Spinal cord (tissue), 10 donors: ENCODE measurements around the gene TEAD4. TPM values are rescaled to one million over a fixed set of nuclear protein-coding genes. Genes with fewer than 3 reads are reported as not detected.

ENCODE experiments used
- DNase-seq, 6 donors: peaks; one replicate each; pipeline versions ENCODE4 v3.0.0 to v3.0.0-alpha.2; 2013 to 2015; ENCODE audit warnings: low spot score in 6 of 6, low read depth in 4 of 6
- H3K27ac ChIP-seq: one replicate; pipeline ENCODE4 v1.5.1; 2013; ENCODE audit warnings: low read depth, low read length, control low read depth
- H3K27me3 ChIP-seq: one replicate; pipeline ENCODE4 v1.6.1; 2013; ENCODE audit warnings: low read length; ENCODE audit not compliant: control insufficient read depth, insufficient read depth
- H3K36me3 ChIP-seq: one replicate; pipeline ENCODE4 v1.6.1; 2013; ENCODE audit warnings: low read length; ENCODE audit not compliant: control insufficient read depth, insufficient read depth
- H3K4me1 ChIP-seq: one replicate; pipeline ENCODE4 v1.6.1; 2013; ENCODE audit warnings: low read length; ENCODE audit not compliant: control insufficient read depth, insufficient read depth
- H3K4me3 ChIP-seq: one replicate; pipeline ENCODE4 v1.5.1; 2013; ENCODE audit warnings: low read depth, low read length, control low read depth
- H3K9me3 ChIP-seq: one replicate; pipeline ENCODE4 v1.6.1; 2013; ENCODE audit warnings: low read length; ENCODE audit not compliant: control insufficient read depth, insufficient read depth
- WGBS: methylation state at CpG from one replicate; pipeline ENCODE4 v1.1.5; 2013; ENCODE audit warnings: missing lambda C conversion rate; ENCODE audit not compliant: insufficient coverage; 5-methylcytosine and 5-hydroxymethylcytosine counted together
- polyA plus RNA-seq, 2 donors: library from polyadenylated mRNA; unstranded; fragments of 120-200 nt; gene quantifications; one replicate each; pipeline ENCODE4 v1.2.1, GENCODE V29; 2013; ENCODE audit not compliant: insufficient read length in 2 of 2
- total RNA-seq, 2 donors: library from RNA; depleted of rRNA in 1 of 2; stranded (reverse); fragments of 120-200 nt in 1 of 2; fragments of >200 nt in 1 of 2; gene quantifications; one replicate each; pipeline versions ENCODE4 v1.2.3 to v1.2.4, GENCODE V29; 2013 to 2014
- donor health status: healthy.

The TEAD4 gene
- total and polyA plus RNA-seq, 4 donors: 0.99 to 2.8 (median 2.3) TPM

DNA sequence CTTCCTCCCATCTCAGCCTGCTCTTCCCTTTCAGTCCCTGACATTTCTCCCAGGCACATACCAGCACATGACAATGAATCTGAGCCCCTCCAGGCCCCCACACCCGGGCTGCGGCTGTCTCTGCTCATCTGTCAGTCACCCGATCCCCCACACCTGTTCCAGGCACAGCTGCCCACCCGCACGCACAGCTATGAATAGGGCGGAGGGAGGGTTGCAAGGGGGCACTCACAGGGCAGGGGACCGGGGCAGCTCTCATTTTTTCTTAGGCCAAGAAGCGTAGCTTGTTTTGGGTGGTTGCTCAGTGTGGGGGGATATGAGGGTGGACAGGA is 74.3 kb downstream of the TEAD4 start:
- no peaks in the 10 kb centered on the region for H3K9me3 ChIP-seq
- 94% methylated on average over 2 of the region's 8 CpGs for WGBS
- no peak for DNase-seq
- H3K4me3 ChIP-seq: no peak overlapping the region
- H3K36me3 ChIP-seq: no peaks in the 10 kb centered on the region
- no peak overlapping the region for H3K27ac ChIP-seq
- H3K27me3 ChIP-seq: no peaks in the 10 kb centered on the region
- peaks cover 48% of the 10 kb centered on the region for H3K4me1 ChIP-seq

DNA sequence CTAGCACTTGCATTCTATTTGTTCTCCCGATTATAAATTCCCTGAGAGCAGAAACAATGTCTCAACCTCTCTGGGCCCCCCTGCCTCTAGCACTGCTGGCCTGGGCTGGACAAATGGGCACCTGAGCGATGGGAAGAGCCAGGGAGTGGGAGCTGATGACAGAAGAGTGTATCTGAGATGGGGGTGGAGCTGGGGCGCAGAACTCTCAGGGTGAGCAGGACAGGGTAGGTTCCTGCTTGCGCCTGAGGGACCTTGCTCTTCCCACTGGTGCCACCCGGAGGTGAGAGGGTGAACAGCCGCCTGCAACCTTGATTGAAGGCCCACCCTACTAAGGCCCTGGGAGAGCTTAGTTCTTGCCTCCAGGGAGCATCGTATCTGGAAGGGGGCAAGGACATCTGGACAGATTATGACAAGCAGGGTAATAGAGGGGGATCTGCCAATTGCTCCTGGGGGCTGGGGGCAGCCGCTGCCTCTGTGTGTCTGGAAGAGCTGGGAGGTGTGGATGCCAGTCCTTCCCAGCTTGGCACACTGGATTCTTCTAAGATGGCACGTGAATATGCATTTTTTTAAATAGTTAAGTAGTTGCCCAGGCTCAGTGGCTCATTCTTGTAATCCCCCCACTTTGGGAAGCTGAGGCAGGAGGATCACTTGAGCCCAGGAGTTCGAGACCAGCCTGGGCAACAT is 75.0 kb downstream of the TEAD4 start:
- Histone ChIP-seq H3K4me1 (peaks cover 52% of the 10 kb centered on the region), H3K27me3 (no peaks in the 10 kb centered on the region), H3K36me3 (no peaks in the 10 kb centered on the region), H3K4me3 (no peak overlapping the region), H3K9me3 (no peaks in the 10 kb centered on the region), H3K27ac (no peak overlapping the region)
- peak in 2 of 6 donors; percentile 69 to 73 for DNase-seq
- WGBS: 34% methylated on average over 7 of the region's 10 CpGs

DNA sequence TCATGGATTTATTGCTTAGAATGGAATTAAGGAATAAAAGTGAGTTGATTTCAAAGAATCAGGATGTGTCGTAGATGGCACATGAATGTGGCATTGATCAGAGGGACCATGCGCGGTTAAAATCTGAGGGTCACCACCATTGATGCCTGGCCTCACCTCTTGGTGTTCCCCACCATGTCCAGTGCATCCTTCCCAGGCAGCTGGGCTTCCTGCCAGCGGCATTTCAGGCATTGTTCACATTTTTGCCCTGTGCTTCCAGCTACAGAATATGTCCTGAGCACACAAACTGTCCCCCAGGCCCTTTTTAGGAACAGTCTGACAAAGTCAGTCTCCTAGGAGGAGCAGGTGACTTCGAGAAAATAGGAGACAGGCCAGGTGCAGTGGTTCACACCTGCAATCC is 76.0 kb downstream of the TEAD4 start:
- 82% methylated on average over 5 of the region's 5 CpGs for WGBS
- H3K27me3 ChIP-seq: no peaks in the 10 kb centered on the region
- no peaks in the 10 kb centered on the region for H3K36me3 ChIP-seq
- no peak for DNase-seq
- H3K9me3 ChIP-seq: no peaks in the 10 kb centered on the region
- H3K27ac ChIP-seq: no peak overlapping the region
- no peak overlapping the region for H3K4me3 ChIP-seq
- H3K4me1 ChIP-seq: peaks cover 52% of the 10 kb centered on the region

DNA sequence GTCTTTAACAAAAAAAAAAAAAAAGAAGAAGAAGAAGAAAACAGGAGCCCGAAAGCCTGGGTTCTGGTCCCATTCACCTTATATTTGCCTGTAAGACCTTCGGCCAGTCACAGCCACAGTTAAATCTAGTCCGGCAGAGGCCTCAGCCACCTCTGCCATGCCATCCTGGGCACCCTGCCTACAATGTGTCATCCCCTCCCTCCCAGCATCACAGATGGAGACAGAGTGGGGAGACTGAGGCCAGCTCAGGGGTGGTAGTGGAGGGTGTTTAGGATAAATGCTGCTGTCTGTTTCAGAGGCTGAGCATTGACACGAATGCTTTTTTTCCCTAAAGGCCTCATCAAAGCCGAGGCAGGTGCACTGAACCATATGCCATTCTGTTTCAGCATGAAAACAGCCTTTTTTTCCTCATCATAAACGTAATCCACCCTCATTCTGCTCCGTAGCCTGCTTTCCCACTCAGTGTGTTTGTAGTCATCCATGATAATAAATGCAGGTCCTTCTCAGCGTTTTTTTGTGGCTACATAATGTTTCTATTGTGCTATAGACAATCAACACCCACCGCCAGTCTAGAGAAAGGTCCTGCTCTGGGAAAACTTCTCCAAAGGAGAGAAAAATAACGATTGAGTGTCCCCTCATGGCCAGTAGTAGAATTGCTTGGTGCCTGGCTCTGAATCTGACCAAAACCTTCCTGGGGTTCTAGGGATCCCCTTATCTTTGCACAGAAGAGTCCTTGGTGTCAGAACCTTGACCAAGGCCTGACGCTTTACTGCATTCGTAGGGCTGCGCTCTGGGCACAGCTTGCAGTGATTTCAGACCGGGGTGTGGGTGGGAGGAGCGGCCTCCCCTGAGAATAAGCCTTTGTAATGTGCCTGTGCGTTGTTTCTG is 76.9 kb downstream of the TEAD4 start:
- no peaks in the 10 kb centered on the region for H3K36me3 ChIP-seq
- DNase-seq: peak in 2 of 6 donors; percentile 63 to 76
- no peak overlapping the region for H3K27ac ChIP-seq
- H3K9me3 ChIP-seq: no peaks in the 10 kb centered on the region
- H3K4me3 ChIP-seq: no peak overlapping the region
- WGBS: 38% methylated on average over 13 of the region's 16 CpGs
- H3K4me1 ChIP-seq: peaks cover 53% of the 10 kb centered on the region
- H3K27me3 ChIP-seq: no peaks in the 10 kb centered on the region

DNA sequence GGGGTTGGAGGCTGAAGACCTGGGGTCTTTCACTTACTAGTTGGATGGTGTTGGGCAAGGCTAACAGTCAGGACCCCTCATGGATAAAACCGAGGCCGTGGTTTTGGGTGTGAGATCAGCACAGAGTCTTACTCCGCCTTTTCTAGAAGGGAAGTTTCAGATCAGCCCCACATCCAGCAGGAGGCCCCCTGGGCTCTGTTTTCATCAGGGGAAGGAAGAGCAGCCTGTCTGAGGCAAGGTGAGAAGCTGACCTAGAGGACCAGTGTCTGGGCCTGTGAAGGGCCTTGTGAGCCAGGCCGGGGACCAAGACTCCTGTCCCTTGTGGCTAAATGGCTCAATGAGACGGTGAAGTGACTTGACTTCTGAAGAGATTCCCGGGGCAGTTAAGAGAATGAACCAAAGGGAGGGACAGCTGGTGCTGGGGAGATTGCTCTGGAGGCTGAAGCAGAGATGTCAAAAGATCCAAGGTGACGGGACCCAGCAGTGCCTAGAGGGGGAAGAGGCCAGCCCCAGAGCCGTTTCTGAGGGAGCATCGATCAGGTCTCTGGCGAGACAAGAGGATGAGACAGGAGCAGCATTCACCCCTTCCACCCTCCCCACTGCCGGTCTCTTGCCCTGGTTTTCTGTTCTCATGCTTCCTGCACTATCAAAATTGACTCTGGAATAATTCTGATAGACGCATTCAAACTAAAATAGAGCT is 77.9 kb downstream of the TEAD4 start:
- Histone ChIP-seq H3K9me3 (no peaks in the 10 kb centered on the region), H3K4me1 (peaks cover 55% of the 10 kb centered on the region), H3K4me3 (no peak overlapping the region), H3K27me3 (no peaks in the 10 kb centered on the region), H3K36me3 (no peaks in the 10 kb centered on the region), H3K27ac (no peak overlapping the region)
- no peak for DNase-seq
- WGBS: 85% methylated on average over 11 of the region's 12 CpGs

DNA sequence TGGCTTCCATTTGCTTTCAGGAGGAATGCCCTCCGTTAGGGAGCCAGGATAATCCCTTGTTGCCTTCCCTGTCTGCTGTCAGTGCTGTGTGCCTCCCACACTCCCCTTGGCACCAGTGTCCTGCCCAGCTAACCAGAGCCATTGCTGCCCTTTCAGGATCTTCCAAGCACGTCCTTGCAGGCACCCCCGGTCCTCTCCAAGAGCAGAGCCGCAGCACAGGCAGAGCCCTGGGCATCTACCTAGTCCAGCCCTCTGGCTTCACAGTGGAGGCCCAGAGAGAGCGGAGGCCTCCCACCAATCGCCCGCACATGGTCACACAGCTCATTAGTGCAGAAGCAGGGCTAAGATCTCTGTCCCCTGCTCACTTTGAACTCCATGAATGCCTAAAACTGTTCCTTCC is 79.0 kb downstream of the TEAD4 start:
- DNase-seq: no peak

DNA sequence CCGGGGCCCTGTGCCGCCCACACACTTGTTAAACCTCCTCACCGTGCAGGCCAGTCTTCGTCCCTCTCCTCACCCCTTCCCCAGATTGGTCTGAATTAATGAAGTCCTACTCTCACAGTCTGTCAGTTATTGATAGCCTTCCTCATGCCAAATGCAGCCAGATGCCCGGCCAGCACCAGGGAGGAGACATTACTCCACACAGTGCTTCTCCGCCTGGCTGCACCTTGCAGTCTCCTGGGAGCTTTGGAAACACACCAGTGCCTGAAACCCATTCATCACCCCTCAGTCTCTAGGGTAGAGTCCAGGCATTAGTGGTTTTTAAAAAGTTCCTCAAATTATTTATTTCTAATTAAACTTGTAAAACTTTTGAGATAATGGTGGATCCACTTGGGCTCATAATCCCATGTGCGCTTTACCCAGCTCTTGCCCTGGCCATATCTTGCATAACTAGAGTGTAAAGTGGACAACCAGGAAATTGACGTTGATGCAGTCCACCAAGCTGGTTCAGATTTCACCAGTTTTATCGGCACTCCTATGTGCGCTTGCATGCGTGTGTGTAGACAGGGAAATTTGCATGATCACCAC is 79.8 kb downstream of the TEAD4 start:
- Histone ChIP-seq H3K36me3 (no peaks in the 10 kb centered on the region), H3K27ac (no peak overlapping the region), H3K4me3 (no peak overlapping the region), H3K4me1 (peaks cover 41% of the 10 kb centered on the region), H3K27me3 (no peaks in the 10 kb centered on the region), H3K9me3 (no peaks in the 10 kb centered on the region)
- DNase-seq: peak in 3 of 6 donors; percentile 31 to 68 (median 43)
- whole genome bisulfite sequencing: 73% methylated on average over 8 of the region's 11 CpGs

More for the DNA sequence above, 79.0 kb downstream of the TEAD4 start:
- Histone ChIP-seq H3K4me3 (no peak overlapping the region), H3K27ac (no peak overlapping the region), H3K4me1 (peaks cover 50% of the 10 kb centered on the region), H3K36me3 (no peaks in the 10 kb centered on the region), H3K27me3 (no peaks in the 10 kb centered on the region), H3K9me3 (no peaks in the 10 kb centered on the region)
- WGBS: 91% methylated on average over 7 of the region's 7 CpGs

DNA sequence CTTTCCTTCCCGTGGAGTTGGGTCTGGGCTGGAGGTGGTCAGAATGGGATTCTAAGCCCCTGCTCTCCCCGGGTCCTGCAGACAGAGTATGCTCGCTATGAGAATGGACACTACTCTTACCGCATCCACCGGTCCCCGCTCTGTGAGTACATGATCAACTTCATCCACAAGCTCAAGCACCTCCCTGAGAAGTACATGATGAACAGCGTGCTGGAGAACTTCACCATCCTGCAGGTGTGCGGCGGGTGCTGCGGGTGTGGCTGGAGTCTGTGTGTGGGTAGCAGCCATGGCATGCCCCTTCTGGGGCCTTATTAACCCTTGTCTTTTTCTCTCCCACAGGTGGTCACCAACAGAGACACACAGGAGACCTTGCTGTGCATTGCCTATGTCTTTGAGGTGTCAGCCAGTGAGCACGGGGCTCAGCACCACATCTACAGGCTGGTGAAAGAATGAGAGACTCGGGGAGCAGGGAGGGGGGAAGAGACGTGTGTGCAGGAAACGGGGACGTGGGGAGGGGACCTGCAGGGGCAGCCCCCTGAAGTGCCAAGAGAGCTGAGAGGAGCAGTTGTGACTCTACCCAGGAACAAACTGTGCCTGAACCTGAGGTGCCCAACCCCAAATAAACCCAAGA is 80.9 kb downstream of the TEAD4 start:
- DNase-seq: no peak
- WGBS: 91% methylated on average over 11 of the region's 15 CpGs
- H3K9me3 ChIP-seq: no peaks in the 10 kb centered on the region
- H3K36me3 ChIP-seq: no peaks in the 10 kb centered on the region
- no peak overlapping the region for H3K27ac ChIP-seq
- no peak overlapping the region for H3K4me3 ChIP-seq
- H3K27me3 ChIP-seq: no peaks in the 10 kb centered on the region
- peaks cover 35% of the 10 kb centered on the region for H3K4me1 ChIP-seq
